Measurements from ENCODE around the gene GNGT2.

GNGT2 gene

GRCh38 chr17:49210158-49211029, at the start of gene GNGT2, which contains the start of gene ABI3:
Gene GNGT2, minus strand, starts transcription at chr17:49210574. Its CDS starts 3,152 bp downstream, at chr17:49207422.
Gene ABI3, plus strand, starts transcription at chr17:49210707. Its CDS starts 18 bp downstream, at chr17:49210725.
- in situ Hi-C loops (cut with MboI; ENCODE audit: low sequenced_read_pairs, unreplicated experiment): no loop called here
- peak; percentile 93 for DNase-seq (ENCODE audit: low spot score)
- TF ChIP-seq, protein P1, sequence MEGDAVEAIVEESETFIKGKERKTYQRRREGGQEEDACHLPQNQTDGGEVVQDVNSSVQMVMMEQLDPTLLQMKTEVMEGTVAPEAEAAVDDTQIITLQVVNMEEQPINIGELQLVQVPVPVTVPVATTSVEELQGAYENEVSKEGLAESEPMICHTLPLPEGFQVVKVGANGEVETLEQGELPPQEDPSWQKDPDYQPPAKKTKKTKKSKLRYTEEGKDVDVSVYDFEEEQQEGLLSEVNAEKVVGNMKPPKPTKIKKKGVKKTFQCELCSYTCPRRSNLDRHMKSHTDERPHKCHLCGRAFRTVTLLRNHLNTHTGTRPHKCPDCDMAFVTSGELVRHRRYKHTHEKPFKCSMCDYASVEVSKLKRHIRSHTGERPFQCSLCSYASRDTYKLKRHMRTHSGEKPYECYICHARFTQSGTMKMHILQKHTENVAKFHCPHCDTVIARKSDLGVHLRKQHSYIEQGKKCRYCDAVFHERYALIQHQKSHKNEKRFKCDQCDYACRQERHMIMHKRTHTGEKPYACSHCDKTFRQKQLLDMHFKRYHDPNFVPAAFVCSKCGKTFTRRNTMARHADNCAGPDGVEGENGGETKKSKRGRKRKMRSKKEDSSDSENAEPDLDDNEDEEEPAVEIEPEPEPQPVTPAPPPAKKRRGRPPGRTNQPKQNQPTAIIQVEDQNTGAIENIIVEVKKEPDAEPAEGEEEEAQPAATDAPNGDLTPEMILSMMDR (IDR thresholded peaks at IDR 0.05; ENCODE audit: borderline replicate concordance, control extremely low read depth, extremely low read depth, insufficient read depth, missing control alignments): no peak

GRCh38 chr17:49259663-49260010, 49.3 kb upstream of the GNGT2 start:
- in situ Hi-C loops (cut with MboI; ENCODE audit: low sequenced_read_pairs, unreplicated experiment): no loop called here
- TF ChIP-seq, protein P1 (IDR thresholded peaks at IDR 0.05; ENCODE audit: borderline replicate concordance, control extremely low read depth, extremely low read depth, insufficient read depth, missing control alignments): no peak
- no peak for DNase-seq (ENCODE audit: low spot score)

GRCh38 chr17:49258394-49258793, 48.0 kb upstream of the GNGT2 start:
- no peak for DNase-seq (ENCODE audit: low spot score)
- in situ Hi-C loops (cut with MboI; ENCODE audit: low sequenced_read_pairs, unreplicated experiment): no loop called here
- TF ChIP-seq, protein P1 (IDR thresholded peaks at IDR 0.05; ENCODE audit: borderline replicate concordance, control extremely low read depth, extremely low read depth, insufficient read depth, missing control alignments): no peak

- in situ Hi-C loops (cut with MboI; ENCODE audit: low sequenced_read_pairs, unreplicated experiment): no loop called here
- TF ChIP-seq, protein P1 (IDR thresholded peaks at IDR 0.05; ENCODE audit: borderline replicate concordance, control extremely low read depth, extremely low read depth, insufficient read depth, missing control alignments): no peak
Measured at GRCh38 chr17:49255125-49255524, 44.8 kb upstream of the GNGT2 start.

GRCh38 chr17:49254066-49254465, 43.7 kb upstream of the GNGT2 start:
- in situ Hi-C loops (cut with MboI; ENCODE audit: low sequenced_read_pairs, unreplicated experiment): no loop called here

More at GRCh38 chr17:49255125-49255524, 44.8 kb upstream of the GNGT2 start:
- no peak for DNase-seq (ENCODE audit: low spot score)

GRCh38 chr17:49252148-49252695, 41.8 kb upstream of the GNGT2 start:
- no peak for DNase-seq (ENCODE audit: low spot score)
- in situ Hi-C loops (cut with MboI; ENCODE audit: low sequenced_read_pairs, unreplicated experiment): no loop called here
- TF ChIP-seq, protein P1 (IDR thresholded peaks at IDR 0.05; ENCODE audit: borderline replicate concordance, control extremely low read depth, extremely low read depth, insufficient read depth, missing control alignments): no peak

More at GRCh38 chr17:49254066-49254465, 43.7 kb upstream of the GNGT2 start:
- no peak for DNase-seq (ENCODE audit: low spot score)
- TF ChIP-seq, protein P1 (IDR thresholded peaks at IDR 0.05; ENCODE audit: borderline replicate concordance, control extremely low read depth, extremely low read depth, insufficient read depth, missing control alignments): no peak

Data from GM13976 (cell line).